ENCODE data around the gene FAM210A. TPM values are rescaled to one million over a fixed set of nuclear protein-coding genes. Genes with fewer than 3 reads are reported as not detected.

The FAM210A gene
- total and polyA plus RNA-seq, 4 donors = 3.5 to 14.7 (median 11.2) TPM

Other genes starting within 250 kb of the FAM210A start
- 10 to 100 TPM; 25.3 to 30.2 TPM for gene RNMT, start 115 bp upstream of the FAM210A start, total RNA-seq
- 1 to 10 TPM; 6.1 to 8.7 TPM for gene RNMT, start 115 bp upstream of the FAM210A start, polyA plus RNA-seq
- gene MC5R, start 97.6 kb upstream of the FAM210A start, total RNA-seq = not detected
- not detected for gene MC5R, start 97.6 kb upstream of the FAM210A start, polyA plus RNA-seq
- not detected for gene MC2R, start 189.0 kb upstream of the FAM210A start, total RNA-seq
- not detected for gene MC2R, start 189.0 kb upstream of the FAM210A start, polyA plus RNA-seq